MM.1S (cell line): ENCODE measurements around the gene UBXN2A.
"Not testable (repeated sequence)": the region's sequence is repeated elsewhere in the genome, so short reads cannot be mapped to it uniquely, and the experiment has no call there.

Experiments
- DNase-seq: peaks from one replicate; pipeline ENCODE4 v3.0.0-alpha.2; 2015
- H2AFZ ChIP-seq: fragments of 300-600 bp; sonication (generic); 2 replicates; pipeline ENCODE4 v1.6.0; 2016; ENCODE audit warnings: antibody characterized with exemption, low read length
- H3F3A ChIP-seq: fragments of 300-600 bp; sonication (generic); 2 replicates; pipeline ENCODE4 v1.6.1; 2016; ENCODE audit warnings: mild to moderate bottlenecking, antibody characterized with exemption, low read length, moderate library complexity, mixed read lengths; ENCODE audit not compliant: insufficient read depth
- H3K27ac ChIP-seq: fragments of 300-600 bp; sonication (generic); 2 replicates; pipeline ENCODE4 v1.5.1; 2016; ENCODE audit warnings: mild to moderate bottlenecking, low read length
- H3K27me3 ChIP-seq: fragments of 300-600 bp; sonication (generic); replicated peaks from 2 replicates; pipeline ENCODE4 v1.6.0; 2016; ENCODE audit warnings: low read length; ENCODE audit not compliant: insufficient read depth
- H3K36me3 ChIP-seq: fragments of 300-600 bp; sonication (generic); replicated peaks from 2 replicates; pipeline ENCODE4 v1.6.1; 2016; ENCODE audit warnings: mild to moderate bottlenecking, low read length, mixed read lengths; ENCODE audit not compliant: insufficient read depth
- H3K4me1 ChIP-seq: fragments of 300-600 bp; sonication (generic); 2 replicates; pipeline ENCODE4 v1.6.1; 2016; ENCODE audit warnings: low read length, mixed read lengths
- H3K4me2 ChIP-seq: fragments of 300-600 bp; sonication (generic); 2 replicates; pipeline ENCODE4 v1.6.0; 2016; ENCODE audit warnings: low read depth, low read length
- H3K4me3 ChIP-seq: fragments of 300-600 bp; sonication (generic); 2 replicates; pipeline ENCODE4 v1.5.1; 2016; ENCODE audit warnings: low read length, mixed read lengths
- H3K79me2 ChIP-seq: fragments of 300-600 bp; sonication (generic); 2 replicates; pipeline ENCODE4 v1.6.1; 2016; ENCODE audit warnings: mixed run types, low read length, mixed read lengths
- H3K9ac ChIP-seq: fragments of 300-600 bp; sonication (generic); 2 replicates; pipeline ENCODE4 v1.6.1; 2016; ENCODE audit warnings: low read length, mixed read lengths
- H3K9me2 ChIP-seq: fragments of 300-600 bp; sonication (generic); replicated peaks from 2 replicates; pipeline ENCODE4 v1.6.1; 2016; ENCODE audit warnings: mild to moderate bottlenecking, low read length, mixed read lengths; ENCODE audit not compliant: insufficient read depth
- H3K9me3 ChIP-seq: fragments of 300-600 bp; sonication (generic); replicated peaks from 2 replicates; pipeline ENCODE4 v1.6.1; 2016; ENCODE audit warnings: mild to moderate bottlenecking, low read length, mixed read lengths; ENCODE audit not compliant: insufficient read depth
- H4K20me1 ChIP-seq: fragments of 300-600 bp; sonication (generic); 2 replicates; pipeline ENCODE4 v1.6.1; 2016; ENCODE audit warnings: mild to moderate bottlenecking, low read length, moderate library complexity, mixed read lengths; ENCODE audit not compliant: insufficient read depth
- EZH2 ChIP-seq: fragments of 300-600 bp; sonication (generic); optimal IDR thresholded peaks from 2 replicates; pipeline ENCODE3; 2017; ENCODE audit warnings: low read depth, mild to moderate bottlenecking, antibody characterized with exemption, low read length, mixed read lengths
- EZH2phosphoT487 ChIP-seq: fragments of 300-600 bp; sonication (generic); IDR thresholded peaks from 2 replicates; pipeline ENCODE4 v1.6.1; 2018; ENCODE audit warnings: antibody characterized with exemption, low read length
- TF ChIP-seq, protein P1 (sequence below): fragments of 300-600 bp; sonication (generic); IDR thresholded peaks from 2 replicates; pipeline ENCODE4 v1.5.1; 2016; ENCODE audit warnings: antibody characterized with exemption, low read length, mixed read lengths

Gene UBXN2A

DNA sequence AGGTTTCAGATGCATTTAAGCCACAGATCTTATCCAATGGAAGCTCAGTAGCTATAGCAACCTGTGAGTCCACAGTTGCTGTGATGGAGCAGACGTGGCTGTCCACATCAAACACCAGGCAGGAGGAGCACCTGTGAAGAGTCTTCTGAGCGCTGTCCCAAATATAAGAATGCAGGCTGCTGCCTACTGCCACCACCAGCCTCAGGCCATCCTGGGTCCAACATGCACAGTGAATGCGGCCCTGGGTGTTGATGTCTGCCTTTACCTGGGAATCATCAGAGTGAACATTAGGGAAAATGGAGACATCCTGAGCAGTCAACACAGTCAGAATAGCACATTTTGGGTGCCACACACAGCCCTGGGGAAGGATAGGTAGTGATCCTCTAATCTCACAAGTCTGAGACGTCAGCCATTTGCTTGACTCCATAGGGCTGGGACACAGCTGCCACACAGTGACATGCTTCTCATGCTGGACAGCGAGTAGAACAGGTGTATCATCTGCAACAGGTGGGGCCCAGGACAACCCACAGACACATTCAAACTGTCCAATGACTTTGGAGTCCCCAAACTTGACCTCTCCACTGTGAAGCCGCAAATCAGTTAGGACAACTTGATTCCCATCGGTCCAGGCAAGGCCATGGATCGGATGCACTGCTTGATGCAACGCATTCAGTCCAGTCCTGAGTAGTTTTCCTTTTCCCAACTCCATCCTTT lies 98.7 kb downstream of the UBXN2A start:
- no peaks in the 10 kb centered on the region for H3K36me3 ChIP-seq
- no peak overlapping the region for H3K4me3 ChIP-seq
- H3K79me2 ChIP-seq: no peaks in the 10 kb centered on the region
- H3F3A ChIP-seq: no peaks in the 10 kb centered on the region
- no peaks in the 10 kb centered on the region for H3K27me3 ChIP-seq
- H3K9me3 ChIP-seq: no peaks in the 10 kb centered on the region
- H3K4me2 ChIP-seq: no peak overlapping the region
- no peaks in the 10 kb centered on the region for H3K4me1 ChIP-seq
- no peak overlapping the region for H3K27ac ChIP-seq
- no peaks in the 10 kb centered on the region for H3K9me2 ChIP-seq
- TF ChIP-seq EZH2 (no peak), EZH2phosphoT487 (no peak)
- TF ChIP-seq, protein P1, sequence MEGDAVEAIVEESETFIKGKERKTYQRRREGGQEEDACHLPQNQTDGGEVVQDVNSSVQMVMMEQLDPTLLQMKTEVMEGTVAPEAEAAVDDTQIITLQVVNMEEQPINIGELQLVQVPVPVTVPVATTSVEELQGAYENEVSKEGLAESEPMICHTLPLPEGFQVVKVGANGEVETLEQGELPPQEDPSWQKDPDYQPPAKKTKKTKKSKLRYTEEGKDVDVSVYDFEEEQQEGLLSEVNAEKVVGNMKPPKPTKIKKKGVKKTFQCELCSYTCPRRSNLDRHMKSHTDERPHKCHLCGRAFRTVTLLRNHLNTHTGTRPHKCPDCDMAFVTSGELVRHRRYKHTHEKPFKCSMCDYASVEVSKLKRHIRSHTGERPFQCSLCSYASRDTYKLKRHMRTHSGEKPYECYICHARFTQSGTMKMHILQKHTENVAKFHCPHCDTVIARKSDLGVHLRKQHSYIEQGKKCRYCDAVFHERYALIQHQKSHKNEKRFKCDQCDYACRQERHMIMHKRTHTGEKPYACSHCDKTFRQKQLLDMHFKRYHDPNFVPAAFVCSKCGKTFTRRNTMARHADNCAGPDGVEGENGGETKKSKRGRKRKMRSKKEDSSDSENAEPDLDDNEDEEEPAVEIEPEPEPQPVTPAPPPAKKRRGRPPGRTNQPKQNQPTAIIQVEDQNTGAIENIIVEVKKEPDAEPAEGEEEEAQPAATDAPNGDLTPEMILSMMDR: no peak
- no peak overlapping the region for H2AFZ ChIP-seq
- no peaks in the 10 kb centered on the region for H4K20me1 ChIP-seq
- H3K9ac ChIP-seq: no peak overlapping the region
- DNase-seq: no peak

DNA sequence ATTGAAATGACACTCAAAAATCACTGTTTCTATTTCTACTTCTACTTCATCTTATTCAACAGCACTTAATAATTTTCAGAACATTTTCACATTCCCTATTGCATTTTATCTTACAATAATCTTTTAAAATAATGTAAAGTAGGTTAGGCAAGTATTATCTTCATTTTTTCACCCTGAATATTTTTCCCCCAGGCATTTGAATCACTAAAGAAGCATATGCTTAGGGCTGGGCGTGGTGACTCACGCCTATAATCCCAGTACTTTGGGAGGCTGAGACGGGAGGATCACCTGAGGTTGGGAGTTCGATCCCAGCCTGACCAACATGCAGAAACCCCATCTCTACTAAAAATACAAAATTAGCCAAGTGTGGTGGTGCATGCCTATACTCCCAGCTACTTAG lies 100.2 kb downstream of the UBXN2A start:
- Histone ChIP-seq H3K9me3 (no peaks in the 10 kb centered on the region), H2AFZ (no peak overlapping the region), H3K27me3 (no peaks in the 10 kb centered on the region), H3K27ac (no peak overlapping the region), H4K20me1 (no peaks in the 10 kb centered on the region), H3K36me3 (no peaks in the 10 kb centered on the region), H3K4me3 (no peak overlapping the region), H3K4me1 (no peaks in the 10 kb centered on the region), H3K79me2 (no peaks in the 10 kb centered on the region), H3K4me2 (no peak overlapping the region), H3K9ac (no peak overlapping the region), H3K9me2 (no peaks in the 10 kb centered on the region), H3F3A (peaks cover 3% of the 10 kb centered on the region; the same call in 1 of the 2 replicates)
- TF ChIP-seq, protein P1: no peak
- no peak for TF ChIP-seq EZH2phosphoT487
- TF ChIP-seq EZH2: no peak
- DNase-seq: no peak

DNA sequence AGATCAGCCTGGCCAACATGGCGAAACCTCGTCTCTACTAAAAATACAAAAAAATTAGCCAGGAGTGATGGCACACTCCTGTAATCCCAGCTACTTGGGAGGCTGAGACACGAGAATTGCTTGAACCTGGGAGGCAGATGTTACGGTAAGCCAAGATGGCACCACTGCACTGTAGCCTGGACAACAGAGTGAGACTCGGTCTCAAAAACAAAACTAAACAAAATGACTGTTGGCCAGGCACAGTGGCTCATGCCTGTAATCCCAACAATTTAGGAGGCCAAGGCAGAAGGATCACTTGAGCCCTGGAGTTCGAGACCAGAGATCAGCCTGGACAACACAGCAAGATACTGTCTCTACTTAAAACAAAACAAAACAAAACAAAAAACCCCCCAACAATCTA lies 102.9 kb downstream of the UBXN2A start:
- not testable (repeated sequence) for H3K4me3 ChIP-seq, H3K9me3 ChIP-seq, H3K9ac ChIP-seq, H3K27ac ChIP-seq, H3K4me2 ChIP-seq, H3K9me2 ChIP-seq, H3F3A ChIP-seq, H4K20me1 ChIP-seq, DNase-seq, H2AFZ ChIP-seq, H3K36me3 ChIP-seq, H3K27me3 ChIP-seq
- Histone ChIP-seq H3K4me1 (peaks cover 11% of the 10 kb centered on the region), H3K79me2 (peaks cover 11% of the 10 kb centered on the region)
